IMR-90 (cell line): ENCODE data around the gene MED19. TPM values are rescaled to one million over a fixed set of nuclear protein-coding genes. Genes with fewer than 3 reads are reported as not detected.

Experiments used
- ATAC-seq: fragments of 200-7000 bp; cut with Tn5 transposase; 2 replicates; pipeline ENCODE4 v1.9.1; 2020; ENCODE audit warnings: low read depth, mild to moderate bottlenecking, moderate library complexity
- BruUV-seq: library from RNA; stranded (reverse); fragments of 400-500 nt; replicated peaks from 2 replicates; lab custom pipeline; 2021; lab: Mats Ljungman, UMichigan
- CTCF ChIA-PET: fragments of 300-600 bp; formaldehyde crosslinking; extraction: SDS; loops from one replicate; lab custom pipeline; 2021; ENCODE audit warnings: antibody characterized with exemption; lab: Yijun Ruan, JAX
- POLR2A ChIA-PET: fragments of 300-600 bp; sonication (Branson Sonifier 250); formaldehyde crosslinking; loops from one replicate; lab custom pipeline; 2022; ENCODE audit warnings: antibody characterized with exemption; ENCODE audit not compliant: unreplicated experiment; lab: Charles Lee
- DNase-seq: peaks from one replicate; pipeline ENCODE4 v3.0.0; 2013
- H2AFZ ChIP-seq: replicated peaks from 2 replicates; pipeline ENCODE3; 2013; ENCODE audit warnings: low read length, mild to moderate bottlenecking; ENCODE audit not compliant: poor library complexity
- H2AK5ac ChIP-seq: 2 replicates; pipeline ENCODE4 v1.6.1; 2013; ENCODE audit warnings: low read depth, low read length, inconsistent platforms
- H2AK9ac ChIP-seq: replicated peaks from 2 replicates; pipeline ENCODE3; 2013; ENCODE audit warnings: mild to moderate bottlenecking, low read depth, low read length, moderate library complexity; ENCODE audit not compliant: poor library complexity
- H2BK120ac ChIP-seq: 2 replicates; pipeline ENCODE4 v1.6.1; 2013; ENCODE audit warnings: low read depth, low read length, inconsistent platforms
- H2BK15ac ChIP-seq: 3 replicates; pipeline ENCODE4 v1.6.1; 2013; ENCODE audit warnings: low read depth, low read length, inconsistent platforms
- H2BK20ac ChIP-seq: 2 replicates; pipeline ENCODE4 v1.6.1; 2013; ENCODE audit warnings: low read depth, mild to moderate bottlenecking, inconsistent platforms, low read length, moderate library complexity
- H2BK5ac ChIP-seq: 2 replicates; pipeline ENCODE4 v1.6.1; 2013; ENCODE audit warnings: mild to moderate bottlenecking, low read depth, low read length, inconsistent platforms; ENCODE audit not compliant: poor library complexity, severe bottlenecking
- H3K14ac ChIP-seq: replicated peaks from 2 replicates; pipeline ENCODE4 v1.6.1; 2013; ENCODE audit warnings: low read depth, low read length, inconsistent platforms
- H3K18ac ChIP-seq: 2 replicates; pipeline ENCODE4 v1.6.1; 2013; ENCODE audit warnings: low read depth, low read length, control low read depth
- H3K23ac ChIP-seq: 2 replicates; pipeline ENCODE4 v1.6.1; 2013; ENCODE audit warnings: low read depth, low read length, inconsistent platforms
- H3K27ac ChIP-seq: 2 replicates; pipeline ENCODE4 v1.5.1; 2013; ENCODE audit warnings: mild to moderate bottlenecking, control low read depth, low read length; ENCODE audit not compliant: insufficient read depth
- H3K27me3 ChIP-seq: 2 replicates; pipeline ENCODE4 v1.6.1; 2013; ENCODE audit warnings: low read length; ENCODE audit not compliant: control insufficient read depth, insufficient read depth
- H3K36me3 ChIP-seq: 2 replicates; pipeline ENCODE4 v1.6.1; 2013; ENCODE audit warnings: low read length, mixed read lengths; ENCODE audit not compliant: control insufficient read depth, insufficient read depth
- H3K4ac ChIP-seq: 2 replicates; pipeline ENCODE4 v1.6.1; 2013; ENCODE audit warnings: low read depth, low read length, inconsistent platforms
- H3K4me1 ChIP-seq: 2 replicates; pipeline ENCODE4 v1.6.1; 2013; ENCODE audit warnings: low read length, mixed read lengths; ENCODE audit not compliant: control insufficient read depth, insufficient read depth
- H3K4me2 ChIP-seq: 2 replicates; pipeline ENCODE4 v1.6.1; 2013; ENCODE audit warnings: low read depth, mild to moderate bottlenecking, control low read depth, low read length, moderate library complexity
- H3K4me3 ChIP-seq: 2 replicates; pipeline ENCODE4 v1.5.1; 2013; ENCODE audit warnings: low read depth, mild to moderate bottlenecking, control low read depth, low read length, moderate library complexity; ENCODE audit not compliant: insufficient read depth
- H3K56ac ChIP-seq: 2 replicates; pipeline ENCODE4 v1.6.1; 2013; ENCODE audit warnings: low read length, inconsistent platforms; ENCODE audit not compliant: insufficient read depth; ENCODE audit errors: extremely low read depth
- H3K79me1 ChIP-seq, 2 experiments: 2 replicates each; pipeline ENCODE4 v1.6.1; 2013; ENCODE audit warnings: low read length in 2 of 2, inconsistent platforms in 1 of 2, low read depth in 1 of 2
- H3K9ac ChIP-seq: 2 replicates; pipeline ENCODE4 v1.6.1; 2013; ENCODE audit warnings: low read depth, low read length, control low read depth
- H3K9me1 ChIP-seq: 2 replicates; pipeline ENCODE4 v1.6.1; 2013; ENCODE audit warnings: low read length, inconsistent platforms; ENCODE audit not compliant: insufficient read depth
- H3K9me3 ChIP-seq: 2 replicates; pipeline ENCODE4 v1.6.1; 2013; ENCODE audit warnings: low read length; ENCODE audit not compliant: control insufficient read depth, insufficient read depth
- H4K20me1 ChIP-seq: 2 replicates; pipeline ENCODE4 v1.6.1; 2013; ENCODE audit warnings: low read length, inconsistent platforms; ENCODE audit not compliant: insufficient read depth
- H4K5ac ChIP-seq: 2 replicates; pipeline ENCODE4 v1.6.1; 2013; ENCODE audit warnings: mild to moderate bottlenecking, low read depth, low read length, control low read depth
- H4K8ac ChIP-seq, 2 experiments: 2 replicates each; pipeline ENCODE4 v1.6.1; 2013; ENCODE audit warnings: low read depth in 2 of 2, low read length in 2 of 2, control low read depth in 1 of 2, inconsistent platforms in 1 of 2
- H4K91ac ChIP-seq: 2 replicates; pipeline ENCODE4 v1.6.1; 2013; ENCODE audit warnings: low read depth, low read length, inconsistent platforms; ENCODE audit not compliant: insufficient read depth
- CTCF ChIP-seq: conservative IDR thresholded peaks from 2 replicates; pipeline ENCODE4 v1.5.1; 2012; ENCODE audit warnings: mild to moderate bottlenecking, low read depth, low read length, improper control_type of control experiment
- ELK1 ChIP-seq: fragments of 150-350 bp; IDR thresholded peaks from 2 replicates; pipeline ENCODE4 v1.6.1; 2016; ENCODE audit warnings: low read depth, mild to moderate bottlenecking, low read length, moderate library complexity, borderline replicate concordance
- FOS ChIP-seq: fragments of 150-350 bp; IDR thresholded peaks from 2 replicates; pipeline ENCODE4 v1.6.1; 2016; ENCODE audit warnings: low read depth, low read length
- MAFK ChIP-seq: IDR thresholded peaks from 2 replicates; pipeline ENCODE4 v1.6.1; 2012; ENCODE audit warnings: low read depth, low read length, improper control_type of control experiment
- MAZ ChIP-seq: IDR thresholded peaks from 2 replicates; pipeline ENCODE4 v1.6.1; 2012; ENCODE audit warnings: low read depth, mild to moderate bottlenecking, low read length, improper control_type of control experiment, moderate library complexity, borderline replicate concordance
- MXI1 ChIP-seq: IDR thresholded peaks from 2 replicates; pipeline ENCODE4 v1.6.1; 2012; ENCODE audit warnings: low read depth, mild to moderate bottlenecking, low read length, moderate library complexity, borderline replicate concordance
- NFE2L2 ChIP-seq: fragments of 150-350 bp; IDR thresholded peaks from 2 replicates; pipeline ENCODE4 v1.6.1; 2016; ENCODE audit warnings: low read depth, mild to moderate bottlenecking, low read length
- RAD21 ChIP-seq: IDR thresholded peaks from 2 replicates; pipeline ENCODE4 v1.6.1; 2012; ENCODE audit warnings: low read length, improper control_type of control experiment
- RFX5 ChIP-seq: IDR thresholded peaks from 2 replicates; pipeline ENCODE4 v1.8.0; 2012; ENCODE audit warnings: low read depth, mild to moderate bottlenecking, low read length, moderate library complexity
- USF2 ChIP-seq: fragments of 150-350 bp; IDR thresholded peaks from 2 replicates; pipeline ENCODE4 v1.6.1; 2017; ENCODE audit warnings: mild to moderate bottlenecking, antibody characterized with exemption, low read length, low read depth
- WGBS, 2 experiments: methylation state at CpG; one replicate each; pipeline versions ENCODE4 v1.1.5 to v1.1.7; 2013; ENCODE audit warnings: missing lambda C conversion rate in 2 of 2; ENCODE audit not compliant: insufficient read length in 1 of 2; ENCODE audit errors: extremely low coverage in 2 of 2; 5-methylcytosine and 5-hydroxymethylcytosine counted together
- dilution Hi-C: fragments of 300-500 bp; cut with HindIII; formaldehyde crosslinking; loops from one replicate; pipeline ENCODE4 v1.14.3; 2018; ENCODE audit warnings: low sequenced_read_pairs; ENCODE audit not compliant: unreplicated experiment
- in situ Hi-C: fragments of 300-500 bp; cut with MboI; formaldehyde crosslinking; loops from 3 replicates; pipeline ENCODE4 v1.14.3; 2019; ENCODE audit warnings: low sequenced_read_pairs, inconsistent platforms, mixed read lengths
- intact Hi-C: fragments of 100-400 bp; cut with micrococcal nuclease; formaldehyde crosslinking; loops from 2 replicates; pipeline ENCODE4 v1.10.0; 2022
- polyA plus RNA-seq, 3 experiments: library from polyadenylated mRNA; depleted of rRNA; stranded (reverse); fragments of >200 nt; gene quantifications; 2 replicates each; pipeline ENCODE4 v1.2.3, GENCODE V29; 2012; ENCODE audit warnings: low replicate concordance in 1 of 3
- total RNA-seq: library from RNA; depleted of rRNA; stranded (reverse); fragments of >200 nt; gene quantifications from 2 replicates; pipeline ENCODE4 v1.2.3, GENCODE V29; 2012

Gene MED19
- total and polyA plus RNA-seq, 2 of the 4 experiments (the other 2 are of a cell fraction), result 14.0 to 35.0 TPM

- no peak overlapping the region for H2BK15ac ChIP-seq
- in situ Hi-C loops, result no loop called here
Observed at GRCh38 chr11:57735619-57736298, 23.7 kb upstream of the MED19 start.

More at GRCh38 chr11:57735619-57736298, 23.7 kb upstream of the MED19 start:
- no TSS peak for BruUV-seq
- Histone ChIP-seq H3K27ac (no peak overlapping the region), H3K18ac (no peak overlapping the region), H2AFZ (no peak overlapping the region), H3K36me3 (peaks cover 8% of the 10 kb centered on the region), H3K14ac (no peak overlapping the region), H4K8ac (no peak overlapping the region), H3K4ac (no peak overlapping the region), H3K4me1 (no peaks in the 10 kb centered on the region), H3K27me3 (no peaks in the 10 kb centered on the region), H3K9me3 (no peaks in the 10 kb centered on the region), H3K56ac (no peak overlapping the region), H3K9me1 (no peaks in the 10 kb centered on the region), H4K20me1 (0 out of 2 replicates have a peak, but pooled peaks cover 4% of the 10 kb centered on the region), H3K9ac (no peak overlapping the region), H3K4me3 (no peak overlapping the region), H2AK9ac (no peak overlapping the region), H3K4me2 (no peak overlapping the region), H2AK5ac (no peak overlapping the region), H3K79me1 (peaks cover 27 to 37% of the 10 kb centered on the region in 2 experiments), H2BK5ac (no peak overlapping the region), H2BK20ac (no peak overlapping the region), H4K5ac (no peak overlapping the region), H4K91ac (no peak overlapping the region), H3K23ac (no peak overlapping the region), H2BK120ac (no peak overlapping the region)
- ChIA-PET POLR2A (interaction anchor here (0.6 kb wide), 1 partner anchor 26 kb away, joined by 3 read pairs; no protein-coding TSS in a partner anchor), CTCF (interaction anchor here (1.2 kb wide), 1 partner anchor 21 kb away, joined by 3 read pairs; no protein-coding TSS in a partner anchor)
- intact Hi-C loops (no loop called here), dilution Hi-C loops (no loop called here)
- WGBS, 2 experiments, result no CpG with 5 or more reads among the region's 3 CpGs
- ATAC-seq, result no peak
- TF ChIP-seq RFX5 (no peak), ELK1 (no peak), MXI1 (no peak), RAD21 (no peak), NFE2L2 (no peak), USF2 (no peak), MAZ (no peak), FOS (no peak), MAFK (no peak), CTCF (no peak)
- no peak for DNase-seq
